H9 (cell line): Measurements from ENCODE around the gene HADH. TPM values are rescaled to one million over a fixed set of nuclear protein-coding genes. Genes with fewer than 3 reads are reported as not detected.

Source experiments
- DNase-seq: peaks from one replicate; pipeline ENCODE4 v3.0.0-alpha.2; 2017
- H2AFZ ChIP-seq: one replicate; pipeline ENCODE4 v1.6.1; 2013; ENCODE audit warnings: mild to moderate bottlenecking, low read length, control low read depth, moderate library complexity
- H2AK5ac ChIP-seq: 2 replicates; pipeline ENCODE4 v1.6.1; 2013; ENCODE audit warnings: low read length, control low read depth, mixed read lengths; ENCODE audit not compliant: insufficient read length
- H2BK120ac ChIP-seq: one replicate; pipeline ENCODE4 v1.6.1; 2013; ENCODE audit warnings: low read depth, mild to moderate bottlenecking, low read length, control low read depth, inconsistent platforms; ENCODE audit not compliant: poor library complexity, severe bottlenecking
- H2BK12ac ChIP-seq: 2 replicates; pipeline ENCODE4 v1.6.1; 2013; ENCODE audit warnings: low read length, control low read depth, mixed read lengths, low read depth; ENCODE audit not compliant: insufficient read length
- H2BK15ac ChIP-seq: 2 replicates; pipeline ENCODE4 v1.6.1; 2013; ENCODE audit warnings: low read depth, low read length, control low read depth
- H2BK20ac ChIP-seq: one replicate; pipeline ENCODE4 v1.6.1; 2013; ENCODE audit warnings: low read depth, mild to moderate bottlenecking, low read length, control low read depth, inconsistent platforms; ENCODE audit not compliant: poor library complexity, severe bottlenecking
- H2BK5ac ChIP-seq: 2 replicates; pipeline ENCODE4 v1.6.1; 2013; ENCODE audit warnings: low read length, control low read depth, mixed read lengths; ENCODE audit not compliant: insufficient read length
- H3K14ac ChIP-seq: 2 replicates; pipeline ENCODE4 v1.6.1; 2013; ENCODE audit warnings: low read length, control low read depth; ENCODE audit not compliant: insufficient read depth
- H3K18ac ChIP-seq: 2 replicates; pipeline ENCODE4 v1.6.1; 2013; ENCODE audit warnings: low read depth, mild to moderate bottlenecking, mixed read lengths, low read length, control low read depth; ENCODE audit not compliant: insufficient read length
- H3K23ac ChIP-seq: 2 replicates; pipeline ENCODE4 v1.6.1; 2013; ENCODE audit warnings: low read length, control low read depth, mixed read lengths, low read depth; ENCODE audit not compliant: insufficient read length
- H3K23me2 ChIP-seq: 2 replicates; pipeline ENCODE4 v1.6.1; 2013; ENCODE audit warnings: low read depth, mild to moderate bottlenecking, mixed read lengths, low read length, control low read depth; ENCODE audit not compliant: insufficient read length, poor library complexity, severe bottlenecking
- H3K27ac ChIP-seq: 2 replicates; pipeline ENCODE4 v1.5.1; 2013; ENCODE audit warnings: low read length, control low read depth, mixed read lengths, low read depth; ENCODE audit not compliant: insufficient read length
- H3K27me3 ChIP-seq: 2 replicates; pipeline ENCODE4 v1.6.1; 2013; ENCODE audit warnings: low read length, control low read depth, inconsistent platforms; ENCODE audit not compliant: insufficient read depth
- H3K4ac ChIP-seq: 2 replicates; pipeline ENCODE4 v1.6.1; 2013; ENCODE audit warnings: low read depth, mild to moderate bottlenecking, control low read depth, inconsistent platforms, low read length, moderate library complexity
- H3K4me1 ChIP-seq: 2 replicates; pipeline ENCODE4 v1.6.1; 2013; ENCODE audit warnings: low read length, control low read depth, inconsistent platforms; ENCODE audit not compliant: insufficient read depth
- H3K4me2 ChIP-seq: 2 replicates; pipeline ENCODE4 v1.6.1; 2013; ENCODE audit warnings: low read length, control low read depth, mixed read lengths; ENCODE audit not compliant: insufficient read length, insufficient read depth
- H3K56ac ChIP-seq: 2 replicates; pipeline ENCODE4 v1.6.1; 2013; ENCODE audit warnings: low read depth, mild to moderate bottlenecking, mixed read lengths, low read length, control low read depth; ENCODE audit not compliant: insufficient read length
- H3K79me1 ChIP-seq: 2 replicates; pipeline ENCODE4 v1.6.1; 2013; ENCODE audit warnings: low read depth, mild to moderate bottlenecking, moderate library complexity, low read length, control low read depth, inconsistent platforms; ENCODE audit not compliant: insufficient read depth, poor library complexity, severe bottlenecking
- H3K79me2 ChIP-seq: 2 replicates; pipeline ENCODE4 v1.6.1; 2013; ENCODE audit warnings: low read length, control low read depth, inconsistent platforms; ENCODE audit not compliant: insufficient read depth
- H3K9ac ChIP-seq: 2 replicates; pipeline ENCODE4 v1.6.1; 2013; ENCODE audit warnings: low read length, control low read depth, mixed read lengths; ENCODE audit not compliant: insufficient read length; ENCODE audit errors: extremely low read depth
- H3K9me3 ChIP-seq: one replicate; pipeline ENCODE4 v1.6.1; 2013; ENCODE audit warnings: low read depth, low read length, inconsistent platforms; ENCODE audit not compliant: control insufficient read depth
- H3T11ph ChIP-seq: one replicate; pipeline ENCODE4 v1.6.1; 2013; ENCODE audit warnings: mild to moderate bottlenecking, low read length, control low read depth, inconsistent platforms
- H4K20me1 ChIP-seq: one replicate; pipeline ENCODE4 v1.6.1; 2013; ENCODE audit not compliant: control insufficient read depth, insufficient read length, insufficient read depth
- H4K5ac ChIP-seq: 2 replicates; pipeline ENCODE4 v1.6.1; 2013; ENCODE audit warnings: low read depth, mild to moderate bottlenecking, mixed read lengths, low read length, control low read depth; ENCODE audit not compliant: insufficient read length
- H4K8ac ChIP-seq: replicated peaks from 2 replicates; pipeline ENCODE4 v1.6.1; 2013; ENCODE audit warnings: low read length, control low read depth, mixed read lengths, low read depth; ENCODE audit not compliant: insufficient read length
- H4K91ac ChIP-seq: 2 replicates; pipeline ENCODE4 v1.6.1; 2013; ENCODE audit warnings: low read depth, mild to moderate bottlenecking, moderate library complexity, mixed read lengths, low read length, control low read depth; ENCODE audit not compliant: insufficient read length
- H3K27ac Mint-ChIP-seq, 3 experiments: 2 replicates in 2 of 3; 3 replicates in 1 of 3; pipeline ENCODE4 v1.8.0; 2020 to 2021; ENCODE audit warnings: mixed read lengths in 3 of 3, mild to moderate bottlenecking in 1 of 3, moderate library complexity in 1 of 3
- H3K27me3 Mint-ChIP-seq: 2 replicates; pipeline ENCODE4 v1.8.0; 2021; ENCODE audit warnings: low read depth, mild to moderate bottlenecking, moderate library complexity, mixed read lengths
- H3K36me3 Mint-ChIP-seq, 3 experiments: 2 replicates in 2 of 3; 3 replicates in 1 of 3; pipeline ENCODE4 v1.8.0; 2020 to 2021; ENCODE audit warnings: low read depth in 3 of 3, mixed read lengths in 3 of 3; ENCODE audit not compliant: insufficient read depth in 1 of 3
- H3K4me1 Mint-ChIP-seq, 2 experiments: 2 replicates each; pipeline ENCODE4 v1.8.0; 2020; ENCODE audit warnings: mixed read lengths in 2 of 2
- H3K4me3 Mint-ChIP-seq, 2 experiments: 2 replicates in 1 of 2; 3 replicates in 1 of 2; pipeline ENCODE4 v1.8.0; 2020 to 2021; ENCODE audit warnings: mild to moderate bottlenecking in 2 of 2, mixed read lengths in 2 of 2, moderate library complexity in 1 of 2
- H3K9me3 Mint-ChIP-seq, 2 experiments: 2 replicates in 1 of 2; 3 replicates in 1 of 2; pipeline ENCODE4 v1.8.0; 2020; ENCODE audit warnings: mild to moderate bottlenecking in 2 of 2, mixed read lengths in 2 of 2, moderate library complexity in 1 of 2
- WGBS: extraction: QIAGEN DNeasy Blood & Tissue Kit; methylation state at CpG from one replicate; pipeline ENCODE4 v1.1.7; 2013; ENCODE audit warnings: missing lambda C conversion rate, low lambda C conversion rate, mixed read lengths; ENCODE audit not compliant: insufficient read length; ENCODE audit errors: extremely low coverage; 5-methylcytosine and 5-hydroxymethylcytosine counted together
- total RNA-seq: library from RNA; stranded (reverse); gene quantifications from 2 replicates; pipeline ENCODE4 v1.2.1, GENCODE V29; 2021
- TF ChIP-seq, protein P1 (sequence below): fragments of 200-600 bp; sonication (generic); conservative IDR thresholded peaks from 3 replicates; pipeline ENCODE4 v1.8.0; 2021; ENCODE audit warnings: antibody characterized with exemption, mild to moderate bottlenecking

The HADH gene
- total RNA-seq, 1 experiment from 2014 or later: 44.4 TPM

DNA sequence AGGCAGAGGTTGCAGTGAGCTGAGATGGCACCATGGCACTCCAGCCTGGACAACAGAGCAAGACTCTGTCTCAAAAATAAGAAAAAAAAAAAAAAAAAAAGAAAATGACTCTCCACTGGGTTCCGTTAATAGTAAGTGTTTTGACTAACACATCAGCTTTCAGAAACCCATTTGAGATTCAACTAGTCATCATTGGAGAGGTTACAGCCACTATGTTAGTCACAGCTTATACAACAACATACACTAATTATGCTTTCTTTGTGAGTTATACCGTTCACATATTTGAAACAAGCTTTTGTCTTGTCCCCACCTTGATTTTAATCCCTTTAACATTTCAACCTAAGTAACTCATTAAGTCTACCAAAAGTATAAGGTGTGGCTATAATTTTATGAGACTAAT, 48.2 kb downstream of the HADH start:
- no CpG with 5 or more reads among the region's 2 CpGs for WGBS
- H3K36me3 Mint-ChIP-seq: peaks cover 7 to 16% (median 15%) of the 10 kb centered on the region in 3 experiments
- peaks cover 1% of the 10 kb centered on the region; the same call in 1 of the 2 replicates for H3K27me3 Mint-ChIP-seq

More for the DNA sequence above, 48.2 kb downstream of the HADH start:
- no peak overlapping the region for H4K8ac ChIP-seq
- no peaks in the 10 kb centered on the region for H3K27me3 ChIP-seq
- H3K23me2 ChIP-seq: no peaks in the 10 kb centered on the region
- no peak overlapping the region for H2BK15ac ChIP-seq
- H4K91ac ChIP-seq: no peak overlapping the region
- no peak overlapping the region for H2BK120ac ChIP-seq
- no peak overlapping the region for H2BK20ac ChIP-seq
- H3K56ac ChIP-seq: no peak overlapping the region
- H3T11ph ChIP-seq: no peak overlapping the region
- Mint-ChIP-seq H3K9me3 (no peaks in the 10 kb centered on the region), H3K27ac (no peak overlapping the region), H3K4me3 (no peak overlapping the region), H3K4me1 (no peaks in the 10 kb centered on the region)
- no peak overlapping the region for H3K4ac ChIP-seq
- H3K9me3 ChIP-seq: no peaks in the 10 kb centered on the region
- no peak overlapping the region for H4K5ac ChIP-seq
- no peak overlapping the region for H2AFZ ChIP-seq
- no peak overlapping the region for H3K18ac ChIP-seq
- H3K79me2 ChIP-seq: no peaks in the 10 kb centered on the region
- H3K4me2 ChIP-seq: no peak overlapping the region
- no peaks in the 10 kb centered on the region for H3K79me1 ChIP-seq
- no peak overlapping the region for H3K14ac ChIP-seq
- TF ChIP-seq, protein P1, sequence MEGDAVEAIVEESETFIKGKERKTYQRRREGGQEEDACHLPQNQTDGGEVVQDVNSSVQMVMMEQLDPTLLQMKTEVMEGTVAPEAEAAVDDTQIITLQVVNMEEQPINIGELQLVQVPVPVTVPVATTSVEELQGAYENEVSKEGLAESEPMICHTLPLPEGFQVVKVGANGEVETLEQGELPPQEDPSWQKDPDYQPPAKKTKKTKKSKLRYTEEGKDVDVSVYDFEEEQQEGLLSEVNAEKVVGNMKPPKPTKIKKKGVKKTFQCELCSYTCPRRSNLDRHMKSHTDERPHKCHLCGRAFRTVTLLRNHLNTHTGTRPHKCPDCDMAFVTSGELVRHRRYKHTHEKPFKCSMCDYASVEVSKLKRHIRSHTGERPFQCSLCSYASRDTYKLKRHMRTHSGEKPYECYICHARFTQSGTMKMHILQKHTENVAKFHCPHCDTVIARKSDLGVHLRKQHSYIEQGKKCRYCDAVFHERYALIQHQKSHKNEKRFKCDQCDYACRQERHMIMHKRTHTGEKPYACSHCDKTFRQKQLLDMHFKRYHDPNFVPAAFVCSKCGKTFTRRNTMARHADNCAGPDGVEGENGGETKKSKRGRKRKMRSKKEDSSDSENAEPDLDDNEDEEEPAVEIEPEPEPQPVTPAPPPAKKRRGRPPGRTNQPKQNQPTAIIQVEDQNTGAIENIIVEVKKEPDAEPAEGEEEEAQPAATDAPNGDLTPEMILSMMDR: no peak
- H3K23ac ChIP-seq: no peak overlapping the region
- H2BK5ac ChIP-seq: no peak overlapping the region
- H2AK5ac ChIP-seq: no peak overlapping the region
- H3K9ac ChIP-seq: no peak overlapping the region
- H2BK12ac ChIP-seq: no peak overlapping the region
- DNase-seq: no peak
- H3K4me1 ChIP-seq: no peaks in the 10 kb centered on the region
- no peaks in the 10 kb centered on the region for H4K20me1 ChIP-seq
- H3K27ac ChIP-seq: no peak overlapping the region
